Uterus (tissue), 4 donors: ENCODE results near the gene AP2A2. TPM values are rescaled to one million over a fixed set of nuclear protein-coding genes. Genes with fewer than 3 reads are reported as not detected.

Source experiments
- DNase-seq, 2 donors: peaks; one replicate each; pipeline ENCODE4 v3.0.0-alpha.2; 2019 to 2020
- H3K27ac ChIP-seq, 2 donors: fragments of 200-600 bp; sonication (generic); 1 replicate in 1 of 2; 2 replicates in 1 of 2; pipeline ENCODE4 v1.5.1; 2016 to 2018
- H3K27me3 ChIP-seq, 2 donors: fragments of 200-600 bp; sonication (generic); one replicate each; pipeline ENCODE4 v1.5.1; 2018 to 2019; ENCODE audit warnings: control low read depth in 1 of 2
- H3K36me3 ChIP-seq, 2 donors: fragments of 200-600 bp; sonication (generic); one replicate each; pipeline ENCODE4 v1.5.1; 2019; ENCODE audit warnings: control low read depth in 1 of 2
- H3K4me1 ChIP-seq, 2 donors: fragments of 200-600 bp; sonication (generic); one replicate each; pipeline ENCODE4 v1.5.1; 2018 to 2019; ENCODE audit warnings: control low read depth in 1 of 2
- H3K4me3 ChIP-seq, 2 donors: fragments of 200-600 bp; sonication (generic); 1 replicate in 1 of 2; 2 replicates in 1 of 2; pipeline ENCODE4 v1.5.1; 2018 to 2019; ENCODE audit warnings: mild to moderate bottlenecking in 1 of 2
- H3K9me3 ChIP-seq, 2 donors: fragments of 200-600 bp; sonication (generic); one replicate each; pipeline ENCODE4 v1.5.1; 2019; ENCODE audit warnings: control low read depth in 1 of 2
- POLR2A ChIP-seq, 2 donors: fragments of 450-650 bp; IDR thresholded peaks; one replicate each; pipeline ENCODE4 v1.6.1; 2016; ENCODE audit warnings: antibody characterized with exemption in 2 of 2, mild to moderate bottlenecking in 1 of 2, moderate library complexity in 1 of 2
- intact Hi-C: fragments of 100-400 bp; cut with DNase I; formaldehyde crosslinking; loops from one replicate; pipeline ENCODE4 v1.15.1; 2023; ENCODE audit warnings: low total_unique reads
- total RNA-seq, 4 donors: library from RNA; depleted of rRNA in 3 of 4; stranded (reverse); fragments of >200 nt in 3 of 4; gene quantifications; one replicate each; pipeline versions ENCODE4 v1.1.0 to v1.2.4, GENCODE V29; 2014 to 2023
- TF ChIP-seq, protein P1 (sequence below), 4 experiments: fragments of 200-600 bp in 2 of 4; fragments of 450-650 bp in 2 of 4; sonication (generic) in 2 of 4; IDR thresholded peaks; one replicate each; pipeline ENCODE4 v1.5.1; 2016 to 2019; ENCODE audit warnings: antibody characterized with exemption in 4 of 4, mild to moderate bottlenecking in 2 of 4, moderate library complexity in 1 of 4
- donor health status: DM: yes; HTN: yes; CAD: no.

The AP2A2 gene
- total RNA-seq, 4 donors from 2014 or later, result 25.6 to 120 (median 40.4) TPM

- H3K27ac ChIP-seq, result peak overlapping the region in 1 of 2 donors; percentile 1
- no peaks in the 10 kb centered on the region for H3K9me3 ChIP-seq
- intact Hi-C loops, result no loop called here
- H3K36me3 ChIP-seq, result no peaks in the 10 kb centered on the region
- DNase-seq, result no peak
- TF ChIP-seq POLR2A (IDR thresholded peaks at IDR 0.05), result no peak
- TF ChIP-seq, protein P1, sequence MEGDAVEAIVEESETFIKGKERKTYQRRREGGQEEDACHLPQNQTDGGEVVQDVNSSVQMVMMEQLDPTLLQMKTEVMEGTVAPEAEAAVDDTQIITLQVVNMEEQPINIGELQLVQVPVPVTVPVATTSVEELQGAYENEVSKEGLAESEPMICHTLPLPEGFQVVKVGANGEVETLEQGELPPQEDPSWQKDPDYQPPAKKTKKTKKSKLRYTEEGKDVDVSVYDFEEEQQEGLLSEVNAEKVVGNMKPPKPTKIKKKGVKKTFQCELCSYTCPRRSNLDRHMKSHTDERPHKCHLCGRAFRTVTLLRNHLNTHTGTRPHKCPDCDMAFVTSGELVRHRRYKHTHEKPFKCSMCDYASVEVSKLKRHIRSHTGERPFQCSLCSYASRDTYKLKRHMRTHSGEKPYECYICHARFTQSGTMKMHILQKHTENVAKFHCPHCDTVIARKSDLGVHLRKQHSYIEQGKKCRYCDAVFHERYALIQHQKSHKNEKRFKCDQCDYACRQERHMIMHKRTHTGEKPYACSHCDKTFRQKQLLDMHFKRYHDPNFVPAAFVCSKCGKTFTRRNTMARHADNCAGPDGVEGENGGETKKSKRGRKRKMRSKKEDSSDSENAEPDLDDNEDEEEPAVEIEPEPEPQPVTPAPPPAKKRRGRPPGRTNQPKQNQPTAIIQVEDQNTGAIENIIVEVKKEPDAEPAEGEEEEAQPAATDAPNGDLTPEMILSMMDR (IDR thresholded peaks at IDR 0.05), result no peak
- no peak overlapping the region for H3K4me3 ChIP-seq
- H3K4me1 ChIP-seq, result peaks cover 0 to 12% of the 10 kb centered on the region in 2 donors
- H3K27me3 ChIP-seq, result no peaks in the 10 kb centered on the region
These were observed 8.3 kb downstream of the AP2A2 start for GRCh38 chr11:933936-934335.

- no peak for DNase-seq
- Histone ChIP-seq H3K27me3 (no peaks in the 10 kb centered on the region), H3K4me1 (peaks cover 0 to 12% of the 10 kb centered on the region in 2 donors), H3K4me3 (no peak overlapping the region), H3K36me3 (no peaks in the 10 kb centered on the region), H3K27ac (no peak overlapping the region), H3K9me3 (no peaks in the 10 kb centered on the region)
- intact Hi-C loops, result no loop called here
- TF ChIP-seq POLR2A (IDR thresholded peaks at IDR 0.05), result no peak
- TF ChIP-seq, protein P1 (IDR thresholded peaks at IDR 0.05), result no peak
These were observed 8.9 kb downstream of the AP2A2 start for GRCh38 chr11:934527-934926.

- no peak overlapping the region for H3K27ac ChIP-seq
- H3K4me1 ChIP-seq, result peaks cover 0 to 8% of the 10 kb centered on the region in 2 donors
- TF ChIP-seq POLR2A (IDR thresholded peaks at IDR 0.05), result no peak
- TF ChIP-seq, protein P1 (IDR thresholded peaks at IDR 0.05), result no peak
- no peak for DNase-seq
- H3K27me3 ChIP-seq, result no peaks in the 10 kb centered on the region
- H3K36me3 ChIP-seq, result no peaks in the 10 kb centered on the region
- H3K9me3 ChIP-seq, result no peaks in the 10 kb centered on the region
- intact Hi-C loops, result no loop called here
- H3K4me3 ChIP-seq, result no peak overlapping the region
These were observed 10.5 kb downstream of the AP2A2 start for GRCh38 chr11:936199-936598.

GRCh38 chr11:937841-938261 is 12.2 kb downstream of the AP2A2 start:
- H3K4me1 ChIP-seq, result peaks cover 0 to 6% of the 10 kb centered on the region in 2 donors
- H3K27me3 ChIP-seq, result no peaks in the 10 kb centered on the region
- intact Hi-C loops, result no loop called here
- no peak for TF ChIP-seq POLR2A (IDR thresholded peaks at IDR 0.05)
- TF ChIP-seq, protein P1 (IDR thresholded peaks at IDR 0.05), result no peak
- no peak overlapping the region for H3K27ac ChIP-seq
- no peaks in the 10 kb centered on the region for H3K9me3 ChIP-seq
- no peaks in the 10 kb centered on the region for H3K36me3 ChIP-seq
- DNase-seq, result no peak
- H3K4me3 ChIP-seq, result no peak overlapping the region

GRCh38 chr11:940496-941135 is 14.9 kb downstream of the AP2A2 start:
- intact Hi-C loops, result no loop called here
- TF ChIP-seq, protein P1 (IDR thresholded peaks at IDR 0.05), result no peak
- no peak for TF ChIP-seq POLR2A (IDR thresholded peaks at IDR 0.05)
- Histone ChIP-seq H3K27me3 (no peaks in the 10 kb centered on the region), H3K4me1 (no peaks in the 10 kb centered on the region), H3K27ac (no peak overlapping the region), H3K4me3 (no peak overlapping the region), H3K36me3 (no peaks in the 10 kb centered on the region), H3K9me3 (no peaks in the 10 kb centered on the region)
- no peak for DNase-seq
